ENCODE results near the gene AATK. TPM values are rescaled to one million over a fixed set of nuclear protein-coding genes. Genes with fewer than 3 reads are reported as not detected.

Gene AATK
- total and polyA plus RNA-seq, 10 donors: 2.5 to 69.5 (median 20.1) TPM

DNA sequence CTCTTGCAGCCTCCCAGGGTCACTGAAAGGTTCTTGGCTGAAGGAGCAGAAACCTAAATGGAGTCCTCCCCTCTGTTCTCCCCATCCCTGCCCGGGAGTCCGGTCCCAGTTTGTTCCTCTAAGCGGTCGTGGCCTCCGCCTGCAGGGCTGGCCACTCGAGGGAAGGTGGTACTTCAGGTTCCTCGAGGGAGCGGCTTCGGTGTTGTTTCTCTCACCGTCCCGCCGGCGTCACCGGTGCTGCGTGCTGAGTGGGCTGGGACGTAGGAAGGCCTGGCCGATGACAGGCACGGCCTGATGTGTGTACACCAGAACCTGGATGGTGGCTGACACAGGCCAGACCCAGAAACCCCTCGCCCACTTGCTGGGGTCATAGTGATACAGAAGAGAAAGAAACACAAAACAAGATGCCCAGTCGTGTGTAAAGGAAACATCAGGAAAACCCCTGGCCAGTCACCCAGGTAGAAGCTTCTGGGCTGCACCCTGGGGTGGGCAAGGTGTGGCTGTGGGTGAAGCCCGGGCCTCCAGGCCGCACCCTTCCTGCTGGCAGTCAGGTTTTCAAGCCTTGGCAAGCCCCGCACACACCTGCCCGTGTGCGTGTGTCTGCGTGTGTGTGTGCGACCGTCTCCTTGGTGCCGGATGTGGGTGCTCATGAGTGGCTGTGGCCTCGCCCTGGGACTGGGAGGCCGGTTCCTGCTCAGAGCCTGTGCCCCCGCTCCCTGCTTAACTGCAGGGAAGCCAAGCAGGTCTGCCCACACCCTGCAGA lies 79.1 kb downstream of the AATK start:
- TF ChIP-seq POLR2AphosphoS5 (IDR thresholded peaks at IDR 0.05) (no peak), POLR2A (IDR thresholded peaks at IDR 0.05) (no peak)
- Histone ChIP-seq H3K36me3 (peaks cover 0 to 44% (median 4%) of the 10 kb centered on the region in 6 donors), H3K4me1 (peaks cover 0 to 35% (median 9%) of the 10 kb centered on the region in 6 donors), H3K4me3 (no peak overlapping the region), H3K27ac (no peak overlapping the region), H3K9me3 (no peaks in the 10 kb centered on the region), H3K27me3 (replicated peaks in 1 of 7) (no peaks in the 10 kb centered on the region)
- 84 to 94% (median 87%) methylated on average over 19 to 32 of the region's 32 CpGs for WGBS, 5 donors
- intact Hi-C loops (cut with DNase I; ENCODE audit: low total_unique reads): no loop called here
- no peak for DNase-seq

DNA sequence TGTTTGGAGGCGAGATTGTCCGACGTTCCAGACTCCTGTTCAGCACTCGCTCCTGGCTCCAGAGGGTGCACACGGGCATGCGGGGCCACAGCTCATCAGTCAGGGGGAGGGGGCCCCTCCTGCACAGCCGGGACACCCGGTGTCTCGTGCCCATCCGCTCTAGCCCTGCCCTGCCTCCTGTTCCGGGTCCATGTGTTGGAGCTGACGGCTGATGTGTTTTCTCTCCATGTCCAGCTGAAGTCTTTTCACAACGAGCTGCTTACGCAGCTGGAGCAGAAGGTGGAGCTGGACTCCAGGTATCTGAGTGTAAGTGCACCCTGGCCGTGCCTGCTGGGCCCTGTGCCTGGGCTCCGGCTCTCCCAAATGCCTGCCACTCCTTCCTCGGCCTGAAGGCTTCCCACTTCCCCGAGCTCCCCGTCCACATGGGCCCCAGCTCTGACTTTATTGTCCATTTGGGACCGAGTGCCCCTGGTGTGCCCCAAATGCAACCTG lies 80.6 kb downstream of the AATK start:
- no peak overlapping the region for H3K27ac ChIP-seq
- no peak overlapping the region for H3K4me3 ChIP-seq
- intact Hi-C loops (cut with DNase I; ENCODE audit: low total_unique reads): no loop called here
- DNase-seq: no peak
- 78 to 92% (median 89%) methylated on average over 17 to 20 of the region's 20 CpGs for WGBS, 5 donors
- peaks cover 0 to 44% (median 4%) of the 10 kb centered on the region in 6 donors for H3K36me3 ChIP-seq
- H3K4me1 ChIP-seq: peaks cover 0 to 44% (median 16%) of the 10 kb centered on the region in 6 donors
- H3K9me3 ChIP-seq: no peaks in the 10 kb centered on the region
- no peak for TF ChIP-seq POLR2AphosphoS5 (IDR thresholded peaks at IDR 0.05)
- no peak for TF ChIP-seq POLR2A (IDR thresholded peaks at IDR 0.05)
- TF ChIP-seq, protein P1, sequence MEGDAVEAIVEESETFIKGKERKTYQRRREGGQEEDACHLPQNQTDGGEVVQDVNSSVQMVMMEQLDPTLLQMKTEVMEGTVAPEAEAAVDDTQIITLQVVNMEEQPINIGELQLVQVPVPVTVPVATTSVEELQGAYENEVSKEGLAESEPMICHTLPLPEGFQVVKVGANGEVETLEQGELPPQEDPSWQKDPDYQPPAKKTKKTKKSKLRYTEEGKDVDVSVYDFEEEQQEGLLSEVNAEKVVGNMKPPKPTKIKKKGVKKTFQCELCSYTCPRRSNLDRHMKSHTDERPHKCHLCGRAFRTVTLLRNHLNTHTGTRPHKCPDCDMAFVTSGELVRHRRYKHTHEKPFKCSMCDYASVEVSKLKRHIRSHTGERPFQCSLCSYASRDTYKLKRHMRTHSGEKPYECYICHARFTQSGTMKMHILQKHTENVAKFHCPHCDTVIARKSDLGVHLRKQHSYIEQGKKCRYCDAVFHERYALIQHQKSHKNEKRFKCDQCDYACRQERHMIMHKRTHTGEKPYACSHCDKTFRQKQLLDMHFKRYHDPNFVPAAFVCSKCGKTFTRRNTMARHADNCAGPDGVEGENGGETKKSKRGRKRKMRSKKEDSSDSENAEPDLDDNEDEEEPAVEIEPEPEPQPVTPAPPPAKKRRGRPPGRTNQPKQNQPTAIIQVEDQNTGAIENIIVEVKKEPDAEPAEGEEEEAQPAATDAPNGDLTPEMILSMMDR (IDR thresholded peaks at IDR 0.05 in 8 of 11, conservative IDR thresholded peaks at IDR 0.05 in 3 of 11): no peak
- H3K27me3 ChIP-seq (replicated peaks in 1 of 7): no peaks in the 10 kb centered on the region

DNA sequence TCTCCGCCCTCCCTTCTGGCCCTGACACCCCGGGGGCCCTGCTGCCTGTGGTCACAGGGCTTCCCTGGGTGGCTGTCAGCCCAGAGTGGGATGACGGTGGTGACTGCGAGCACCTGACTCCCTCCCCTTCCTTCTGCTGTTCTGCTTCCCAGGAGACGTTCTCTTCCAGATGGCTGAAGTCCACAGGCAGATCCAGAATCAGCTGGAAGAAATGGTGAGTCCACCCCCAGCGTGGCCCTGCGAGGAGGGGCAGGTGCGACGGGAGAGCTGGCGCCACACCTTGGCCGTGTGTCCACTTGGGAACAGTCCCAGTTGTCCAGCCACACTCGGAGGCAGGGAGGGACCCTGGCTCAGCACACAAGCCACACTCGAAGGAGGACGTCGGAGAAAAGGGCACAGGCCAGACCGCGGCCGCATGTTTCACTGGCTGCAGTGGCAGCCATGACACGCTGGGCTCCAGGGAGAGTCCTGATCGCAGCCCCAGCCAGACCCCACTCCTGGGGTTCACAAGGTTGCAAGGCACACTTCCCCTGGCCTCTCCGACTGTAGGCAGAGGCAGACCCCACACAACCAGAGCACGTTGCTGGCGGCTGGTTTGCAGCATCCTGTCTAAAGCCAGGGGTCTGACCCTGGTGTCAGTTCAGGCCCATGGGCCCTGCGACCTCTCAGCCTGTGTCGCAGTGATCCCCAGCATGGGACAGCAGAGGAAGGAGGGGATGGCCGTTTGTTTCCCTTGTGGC lies 81.2 kb downstream of the AATK start:
- peaks cover 0 to 43% (median 16%) of the 10 kb centered on the region in 6 donors for H3K4me1 ChIP-seq
- H3K4me3 ChIP-seq: no peak overlapping the region
- DNase-seq: no peak
- TF ChIP-seq POLR2AphosphoS5 (IDR thresholded peaks at IDR 0.05) (peak in 1 of 3 donors; percentile 40), POLR2A (IDR thresholded peaks at IDR 0.05) (no peak)
- TF ChIP-seq, protein P1 (IDR thresholded peaks at IDR 0.05 in 8 of 11, conservative IDR thresholded peaks at IDR 0.05 in 3 of 11): no peak
- H3K27me3 ChIP-seq (replicated peaks in 1 of 7): no peaks in the 10 kb centered on the region
- 77 to 87% (median 83%) methylated on average over 11 to 26 of the region's 26 CpGs for WGBS, 5 donors
- H3K27ac ChIP-seq: peak overlapping the region in 1 of 8 donors; percentile 11
- intact Hi-C loops (cut with DNase I; ENCODE audit: low total_unique reads): no loop called here
- H3K9me3 ChIP-seq: no peaks in the 10 kb centered on the region
- peaks cover 0 to 48% (median 4%) of the 10 kb centered on the region in 6 donors for H3K36me3 ChIP-seq

DNA sequence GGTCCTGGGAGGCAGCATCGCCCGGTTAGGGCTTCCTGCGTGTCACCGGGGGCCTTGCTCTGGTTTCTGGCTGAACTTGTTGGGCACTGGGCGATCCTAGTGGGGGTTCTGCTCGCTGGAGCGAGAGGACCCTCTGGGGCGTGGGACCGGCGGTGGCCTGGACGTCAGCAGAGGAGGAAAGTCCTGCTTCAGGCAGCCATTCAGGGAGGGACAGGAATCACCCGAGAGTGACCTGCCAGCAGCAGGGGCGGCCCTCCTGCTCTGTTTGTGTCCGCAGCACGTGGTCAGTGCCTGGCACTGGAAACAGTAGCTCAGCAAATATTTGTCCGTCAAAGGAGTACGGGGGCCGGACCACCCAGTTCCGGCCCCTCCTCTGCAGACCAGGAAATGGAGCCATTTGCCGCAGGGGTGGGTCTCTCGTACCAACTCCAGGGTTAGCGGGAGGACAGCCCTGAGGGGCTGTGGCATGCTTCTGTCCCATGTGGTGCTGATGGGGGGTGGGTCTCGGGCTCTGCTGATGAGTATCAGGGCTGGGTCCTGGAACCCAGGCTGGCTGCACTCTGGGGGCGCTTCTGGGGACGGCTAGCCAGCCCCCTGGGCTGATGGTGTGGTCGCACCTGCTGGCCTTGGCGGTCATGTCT lies 82.8 kb downstream of the AATK start:
- no peaks in the 10 kb centered on the region for H3K9me3 ChIP-seq
- no peaks in the 10 kb centered on the region for H3K27me3 ChIP-seq (replicated peaks in 1 of 7)
- peak overlapping the region; percentile 41 to 88 (median 76) for H3K27ac ChIP-seq
- 42 to 64% (median 63%) methylated on average over 25 to 27 of the region's 27 CpGs for WGBS, 5 donors
- H3K4me3 ChIP-seq: no peak overlapping the region
- H3K36me3 ChIP-seq: peaks cover 0 to 46% (median 4%) of the 10 kb centered on the region in 6 donors
- peaks cover 0 to 45% (median 18%) of the 10 kb centered on the region in 6 donors for H3K4me1 ChIP-seq
- intact Hi-C loops (cut with DNase I; ENCODE audit: low total_unique reads): no loop called here
- no peak for TF ChIP-seq POLR2A (IDR thresholded peaks at IDR 0.05)
- TF ChIP-seq POLR2AphosphoS5 (IDR thresholded peaks at IDR 0.05): peak; percentile 50 to 76 (median 75)
- peak; percentile 81 for DNase-seq
